Measurements from ENCODE around the gene GPN3.

- TF ChIP-seq, protein P1, sequence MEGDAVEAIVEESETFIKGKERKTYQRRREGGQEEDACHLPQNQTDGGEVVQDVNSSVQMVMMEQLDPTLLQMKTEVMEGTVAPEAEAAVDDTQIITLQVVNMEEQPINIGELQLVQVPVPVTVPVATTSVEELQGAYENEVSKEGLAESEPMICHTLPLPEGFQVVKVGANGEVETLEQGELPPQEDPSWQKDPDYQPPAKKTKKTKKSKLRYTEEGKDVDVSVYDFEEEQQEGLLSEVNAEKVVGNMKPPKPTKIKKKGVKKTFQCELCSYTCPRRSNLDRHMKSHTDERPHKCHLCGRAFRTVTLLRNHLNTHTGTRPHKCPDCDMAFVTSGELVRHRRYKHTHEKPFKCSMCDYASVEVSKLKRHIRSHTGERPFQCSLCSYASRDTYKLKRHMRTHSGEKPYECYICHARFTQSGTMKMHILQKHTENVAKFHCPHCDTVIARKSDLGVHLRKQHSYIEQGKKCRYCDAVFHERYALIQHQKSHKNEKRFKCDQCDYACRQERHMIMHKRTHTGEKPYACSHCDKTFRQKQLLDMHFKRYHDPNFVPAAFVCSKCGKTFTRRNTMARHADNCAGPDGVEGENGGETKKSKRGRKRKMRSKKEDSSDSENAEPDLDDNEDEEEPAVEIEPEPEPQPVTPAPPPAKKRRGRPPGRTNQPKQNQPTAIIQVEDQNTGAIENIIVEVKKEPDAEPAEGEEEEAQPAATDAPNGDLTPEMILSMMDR (IDR thresholded peaks at IDR 0.05; ENCODE audit: low read depth, low read length, poor library complexity, severe bottlenecking): no peak
- TF ChIP-seq EZH2phosphoT487 (IDR thresholded peaks at IDR 0.05; ENCODE audit: borderline replicate concordance, low read length): no peak
Observed at GRCh38 chr12:110513842-110514241, 45.8 kb upstream of the GPN3 start.
